Endothelial cell of umbilical vein (primary cell): ENCODE measurements around the gene CITED2.

Experiments used
- CTCF ChIP-seq, 2 donors: IDR thresholded peaks; 1 replicate in 1 of 2; 2 replicates in 1 of 2; pipeline ENCODE4 v1.5.1; 2011; ENCODE audit warnings: low read length in 2 of 2, mild to moderate bottlenecking in 2 of 2, moderate library complexity in 2 of 2, control low read depth in 1 of 2, inconsistent platforms in 1 of 2, low read depth in 1 of 2; ENCODE audit not compliant: insufficient read depth in 1 of 2; ENCODE audit errors: extremely low read depth in 1 of 2
- EZH2 ChIP-seq: IDR thresholded peaks from 2 replicates; pipeline ENCODE4 v1.6.1; 2012; ENCODE audit warnings: borderline replicate concordance, low read depth, mild to moderate bottlenecking, moderate library complexity, low read length, inconsistent platforms; ENCODE audit not compliant: severe bottlenecking
- GATA2 ChIP-seq: IDR thresholded peaks from 2 replicates; pipeline ENCODE4 v1.7.0; 2011; ENCODE audit warnings: low read depth, mild to moderate bottlenecking, moderate library complexity, mixed read lengths, low read length; ENCODE audit not compliant: insufficient read length, insufficient read depth
- JUN ChIP-seq: IDR thresholded peaks from 2 replicates; pipeline ENCODE4 v1.6.1; 2011; ENCODE audit warnings: borderline replicate concordance, low read depth; ENCODE audit not compliant: insufficient read length, insufficient read depth
- POLR2A ChIP-seq: IDR thresholded peaks from 2 replicates; pipeline ENCODE4 v1.6.1; 2012; ENCODE audit warnings: low read depth, mild to moderate bottlenecking, control low read depth, low read length
- POLR2AphosphoS5 ChIP-seq: IDR thresholded peaks from 2 replicates; pipeline ENCODE4 v1.6.1; 2012; ENCODE audit warnings: low read depth, mild to moderate bottlenecking, control low read depth, low read length, moderate library complexity; ENCODE audit not compliant: insufficient read depth
- TF ChIP-seq, protein P1 (sequence below): IDR thresholded peaks from 2 replicates; pipeline ENCODE4 v1.6.1; 2011; ENCODE audit not compliant: insufficient read depth, insufficient read length

- TF ChIP-seq CTCF (IDR thresholded peaks at IDR 0.05; ENCODE audit: extremely low read depth in 1 of 2, insufficient read depth in 1 of 2, low read depth in 1 of 2, low read length in 2 of 2) (no peak), EZH2 (no peak), POLR2AphosphoS5 (no peak), POLR2A (no peak), JUN (no peak), GATA2 (no peak)
- TF ChIP-seq, protein P1, sequence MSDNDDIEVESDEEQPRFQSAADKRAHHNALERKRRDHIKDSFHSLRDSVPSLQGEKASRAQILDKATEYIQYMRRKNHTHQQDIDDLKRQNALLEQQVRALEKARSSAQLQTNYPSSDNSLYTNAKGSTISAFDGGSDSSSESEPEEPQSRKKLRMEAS: no peak
Observed at GRCh38 chr6:139370999-139371345, 3.5 kb downstream of the CITED2 start.
